ENCODE measurements around the gene GLI3.
A peak's percentile ranks its signal among the peaks of the same experiment; 100 is the strongest.

GRCh38 chr7:42237811-42238541 is 967 bp upstream of the GLI3 start:
- TF ChIP-seq POLR2A (IDR thresholded peaks at IDR 0.05) (peak in 1 of 2 donors; percentile 7), CTCF (IDR thresholded peaks at IDR 0.05) (no peak), EP300 (IDR thresholded peaks at IDR 0.05) (no peak)

Measured in tibial nerve (tissue), 4 donors.